Measurements from ENCODE around the gene IZUMO4.

DNA sequence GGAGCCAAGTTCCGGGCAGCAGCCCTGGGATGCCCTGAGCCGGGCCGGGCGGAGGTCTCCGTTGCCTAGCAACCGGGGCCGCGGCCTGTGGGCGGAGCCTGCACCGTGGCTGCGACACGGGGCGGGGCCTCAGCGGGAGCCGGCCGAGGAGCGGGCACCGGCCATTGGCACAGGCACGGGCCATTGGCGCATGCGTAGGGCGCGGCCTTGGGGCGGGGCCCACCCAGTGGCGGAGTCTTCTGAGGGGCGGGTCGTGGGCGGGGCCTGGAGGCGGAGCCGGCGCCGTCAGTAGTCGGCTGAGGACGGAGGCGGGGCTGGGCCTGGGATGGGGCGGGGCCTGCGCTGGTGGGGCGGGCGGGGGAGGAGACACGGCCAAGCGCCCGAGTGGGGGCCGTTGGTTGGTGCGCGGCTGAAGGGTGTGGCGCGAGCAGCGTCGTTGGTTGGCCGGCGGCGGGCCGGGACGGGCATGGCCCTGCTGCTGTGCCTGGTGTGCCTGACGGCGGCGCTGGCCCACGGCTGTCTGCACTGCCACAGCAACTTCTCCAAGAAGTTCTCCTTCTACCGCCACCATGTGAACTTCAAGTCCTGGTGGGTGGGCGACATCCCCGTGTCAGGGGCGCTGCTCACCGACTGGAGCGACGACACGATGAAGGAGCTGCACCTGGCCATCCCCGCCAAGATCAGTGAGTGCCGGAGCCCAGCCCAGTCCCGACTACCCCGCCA lies at the start of gene IZUMO4:
- no peak for TF ChIP-seq ZNF274 (IDR thresholded peaks at IDR 0.05; ENCODE audit: low read depth, low read length)
- no peak for TF ChIP-seq SUZ12 (IDR thresholded peaks at IDR 0.05; ENCODE audit: extremely low read depth, insufficient read depth, insufficient read length)
